ENCODE data around the gene SREBF1. TPM values are rescaled to one million over a fixed set of nuclear protein-coding genes. Genes with fewer than 3 reads are reported as not detected.

The SREBF1 gene
- total and polyA plus RNA-seq, 4 donors: 23.6 to 103 (median 24.4) TPM

DNA sequence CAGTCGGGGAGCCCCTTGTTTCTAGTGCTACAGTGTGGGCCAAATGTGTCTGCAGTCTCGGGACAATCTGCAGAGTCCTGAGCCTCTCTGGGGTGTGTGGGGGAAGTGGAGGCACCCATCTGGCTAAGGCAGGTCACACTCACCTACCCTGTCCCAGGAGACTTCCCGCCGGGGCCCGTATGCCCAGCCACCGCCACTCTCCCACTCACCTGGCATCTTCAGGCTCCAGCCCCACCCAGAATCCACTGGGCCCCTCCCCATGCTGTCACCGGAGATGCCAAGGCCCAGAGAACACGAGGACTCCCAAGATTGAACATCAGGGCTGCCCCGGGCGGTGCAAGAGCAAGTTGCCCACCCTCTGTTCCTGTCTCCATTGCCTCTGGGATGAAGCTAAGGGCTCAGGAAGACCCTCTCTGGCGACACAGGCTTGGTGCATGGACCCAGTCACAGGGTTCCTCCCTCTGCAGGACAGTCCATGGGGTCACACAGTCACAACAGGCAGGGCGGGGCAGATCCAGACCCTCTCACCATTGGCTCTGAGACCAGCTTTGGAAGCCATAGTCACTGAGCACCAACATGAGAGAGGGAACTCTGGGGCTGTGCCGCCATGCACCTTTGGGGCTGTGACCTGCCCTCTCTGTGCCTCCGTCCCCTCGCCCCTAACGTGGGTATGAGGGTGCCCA lies 38.1 kb downstream of the SREBF1 start:
- 86 to 88% methylated on average over 16 of the region's 16 CpGs for WGBS, 2 donors
- no peak for DNase-seq
- intact Hi-C loops (cut with DNase I): no loop called here
- Histone ChIP-seq H3K27me3 (ENCODE audit: control insufficient read depth in 1 of 2, insufficient read depth in 2 of 2, low read length in 1 of 2) (no peaks in the 10 kb centered on the region), H3K9me3 (ENCODE audit: control insufficient read depth, low read length) (no peaks in the 10 kb centered on the region), H3K4me3 (ENCODE audit: low read length in 2 of 2) (no peak overlapping the region), H3K27ac (ENCODE audit: low read depth in 1 of 2, low read length in 2 of 2) (no peak overlapping the region), H3K4me1 (ENCODE audit: control insufficient read depth in 1 of 2, insufficient read depth in 2 of 2, low read length in 2 of 2) (no peaks in the 10 kb centered on the region), H3K36me3 (ENCODE audit: control insufficient read depth in 1 of 2, insufficient read depth in 2 of 2, low read length in 1 of 2) (no peaks in the 10 kb centered on the region)
- no peak for ATAC-seq (ENCODE audit: low FRiP score)

DNA sequence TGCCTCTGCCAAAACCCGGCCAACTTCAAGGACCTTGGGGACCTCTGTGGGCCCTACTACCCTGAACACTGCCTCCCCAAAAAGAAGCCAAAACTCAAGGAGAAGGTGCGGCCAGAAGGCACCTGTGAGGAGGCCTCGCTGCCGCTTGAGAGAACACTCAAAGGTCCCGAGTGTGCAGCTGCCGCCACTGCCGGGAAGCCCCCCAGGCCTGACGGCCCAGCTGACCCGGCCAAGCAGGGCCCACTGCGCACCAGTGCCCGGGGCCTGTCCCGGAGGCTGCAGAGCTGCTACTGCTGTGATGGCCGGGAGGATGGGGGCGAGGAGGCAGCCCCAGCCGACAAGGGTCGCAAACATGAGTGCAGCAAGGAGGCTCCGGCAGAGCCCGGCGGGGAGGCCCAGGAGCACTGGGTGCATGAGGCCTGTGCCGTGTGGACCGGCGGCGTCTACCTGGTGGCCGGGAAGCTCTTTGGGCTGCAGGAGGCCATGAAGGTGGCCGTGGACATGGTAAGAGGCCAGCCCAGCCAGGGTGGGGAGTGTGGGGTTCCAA lies 38.7 kb downstream of the SREBF1 start:
- ATAC-seq (ENCODE audit: low FRiP score) (no peak), DNase-seq (no peak)
- Histone ChIP-seq H3K27ac (ENCODE audit: low read depth in 1 of 2, low read length in 2 of 2) (no peak overlapping the region), H3K9me3 (ENCODE audit: control insufficient read depth, low read length) (no peaks in the 10 kb centered on the region), H3K36me3 (ENCODE audit: control insufficient read depth in 1 of 2, insufficient read depth in 2 of 2, low read length in 1 of 2) (no peaks in the 10 kb centered on the region), H3K4me3 (ENCODE audit: low read length in 2 of 2) (no peak overlapping the region), H3K27me3 (ENCODE audit: control insufficient read depth in 1 of 2, insufficient read depth in 2 of 2, low read length in 1 of 2) (no peaks in the 10 kb centered on the region), H3K4me1 (ENCODE audit: control insufficient read depth in 1 of 2, insufficient read depth in 2 of 2, low read length in 2 of 2) (no peaks in the 10 kb centered on the region)
- 93% methylated on average over 25 of the region's 25 CpGs for WGBS, 2 donors
- intact Hi-C loops (cut with DNase I): no loop called here

DNA sequence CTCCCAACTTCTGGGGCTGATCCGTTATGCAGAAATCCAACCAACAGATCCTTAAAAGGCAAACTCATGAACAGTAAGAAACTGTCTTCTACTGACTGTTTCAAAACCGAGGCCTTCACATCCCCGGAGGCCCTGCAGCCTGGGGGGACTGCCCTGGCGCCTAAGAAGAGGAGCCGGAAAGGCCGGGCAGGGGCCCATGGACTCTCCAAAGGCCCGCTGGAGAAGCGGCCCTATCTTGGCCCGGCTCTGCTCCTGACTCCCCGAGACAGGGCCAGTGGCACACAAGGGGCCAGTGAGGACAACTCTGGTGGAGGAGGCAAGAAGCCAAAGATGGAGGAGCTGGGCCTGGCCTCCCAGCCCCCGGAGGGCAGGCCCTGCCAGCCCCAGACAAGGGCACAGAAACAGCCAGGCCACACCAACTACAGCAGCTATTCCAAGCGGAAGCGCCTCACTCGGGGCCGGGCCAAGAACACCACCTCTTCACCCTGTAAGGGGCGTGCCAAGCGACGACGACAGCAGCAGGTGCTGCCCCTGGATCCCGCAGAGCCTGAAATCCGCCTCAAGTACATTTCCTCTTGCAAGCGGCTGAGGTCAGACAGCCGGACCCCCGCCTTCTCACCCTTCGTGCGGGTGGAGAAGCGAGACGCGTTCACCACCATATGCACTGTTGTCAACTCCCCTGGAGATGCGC lies 39.5 kb downstream of the SREBF1 start:
- intact Hi-C loops (cut with DNase I): no loop called here

DNA sequence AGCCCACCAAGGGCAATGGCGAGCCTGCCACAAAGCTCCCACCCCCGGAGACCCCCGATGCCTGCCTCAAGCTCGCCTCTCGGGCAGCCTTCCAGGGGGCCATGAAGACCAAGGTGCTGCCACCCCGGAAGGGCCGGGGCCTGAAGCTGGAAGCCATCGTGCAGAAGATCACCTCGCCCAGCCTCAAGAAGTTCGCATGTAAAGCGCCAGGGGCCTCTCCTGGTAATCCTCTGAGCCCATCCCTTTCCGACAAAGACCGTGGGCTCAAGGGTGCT lies 40.1 kb downstream of the SREBF1 start:
- Histone ChIP-seq H3K36me3 (ENCODE audit: control insufficient read depth in 1 of 2, insufficient read depth in 2 of 2, low read length in 1 of 2) (no peaks in the 10 kb centered on the region), H3K27me3 (ENCODE audit: control insufficient read depth in 1 of 2, insufficient read depth in 2 of 2, low read length in 1 of 2) (no peaks in the 10 kb centered on the region), H3K9me3 (ENCODE audit: control insufficient read depth, low read length) (no peaks in the 10 kb centered on the region), H3K4me3 (ENCODE audit: low read length in 2 of 2) (no peak overlapping the region), H3K4me1 (ENCODE audit: control insufficient read depth in 1 of 2, insufficient read depth in 2 of 2, low read length in 2 of 2) (no peaks in the 10 kb centered on the region), H3K27ac (ENCODE audit: low read depth in 1 of 2, low read length in 2 of 2) (no peak overlapping the region)
- DNase-seq: no peak
- no peak for ATAC-seq (ENCODE audit: low FRiP score)
- intact Hi-C loops (cut with DNase I): no loop called here
- WGBS, 2 donors: 92 to 95% methylated on average over 13 of the region's 13 CpGs

More for the DNA sequence above, 39.5 kb downstream of the SREBF1 start:
- ATAC-seq (ENCODE audit: low FRiP score) (no peak), DNase-seq (no peak)
- Histone ChIP-seq H3K4me1 (ENCODE audit: control insufficient read depth in 1 of 2, insufficient read depth in 2 of 2, low read length in 2 of 2) (no peaks in the 10 kb centered on the region), H3K9me3 (ENCODE audit: control insufficient read depth, low read length) (no peaks in the 10 kb centered on the region), H3K27ac (ENCODE audit: low read depth in 1 of 2, low read length in 2 of 2) (no peak overlapping the region), H3K27me3 (ENCODE audit: control insufficient read depth in 1 of 2, insufficient read depth in 2 of 2, low read length in 1 of 2) (no peaks in the 10 kb centered on the region), H3K36me3 (ENCODE audit: control insufficient read depth in 1 of 2, insufficient read depth in 2 of 2, low read length in 1 of 2) (no peaks in the 10 kb centered on the region), H3K4me3 (ENCODE audit: low read length in 2 of 2) (no peak overlapping the region)
- 93 to 95% methylated on average over 29 to 30 of the region's 30 CpGs for WGBS, 2 donors

DNA sequence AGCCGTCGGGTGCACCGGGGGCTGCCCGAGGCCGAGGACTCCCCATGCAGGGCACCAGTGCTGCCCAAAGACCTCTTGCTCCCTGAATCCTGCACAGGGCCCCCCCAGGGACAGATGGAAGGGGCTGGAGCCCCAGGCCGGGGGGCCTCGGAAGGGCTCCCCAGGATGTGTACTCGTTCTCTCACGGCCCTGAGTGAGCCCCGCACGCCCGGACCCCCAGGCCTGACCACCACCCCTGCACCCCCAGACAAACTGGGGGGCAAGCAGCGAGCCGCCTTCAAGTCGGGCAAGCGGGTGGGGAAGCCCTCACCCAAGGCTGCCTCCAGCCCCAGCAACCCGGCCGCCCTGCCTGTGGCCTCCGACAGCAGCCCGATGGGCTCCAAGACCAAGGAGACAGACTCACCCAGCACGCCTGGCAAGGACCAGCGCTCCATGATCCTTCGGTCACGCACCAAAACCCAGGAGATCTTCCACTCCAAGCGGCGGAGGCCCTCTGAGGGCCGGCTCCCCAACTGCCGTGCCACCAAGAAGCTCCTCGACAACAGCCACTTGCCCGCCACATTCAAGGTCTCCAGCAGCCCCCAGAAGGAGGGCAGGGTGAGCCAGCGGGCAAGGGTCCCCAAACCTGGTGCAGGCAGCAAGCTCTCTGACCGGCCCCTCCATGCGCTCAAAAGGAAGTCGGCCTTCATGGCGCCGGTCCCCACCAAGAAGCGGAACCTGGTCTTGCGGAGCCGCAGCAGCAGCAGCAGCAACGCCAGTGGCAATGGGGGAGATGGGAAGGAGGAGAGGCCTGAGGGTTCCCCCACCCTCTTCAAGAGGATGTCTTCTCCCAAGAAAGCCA lies 40.6 kb downstream of the SREBF1 start:
- 96 to 98% methylated on average over 40 of the region's 40 CpGs for WGBS, 2 donors
- Histone ChIP-seq H3K4me3 (ENCODE audit: low read length in 2 of 2) (no peak overlapping the region), H3K4me1 (ENCODE audit: control insufficient read depth in 1 of 2, insufficient read depth in 2 of 2, low read length in 2 of 2) (no peaks in the 10 kb centered on the region), H3K36me3 (ENCODE audit: control insufficient read depth in 1 of 2, insufficient read depth in 2 of 2, low read length in 1 of 2) (no peaks in the 10 kb centered on the region), H3K9me3 (ENCODE audit: control insufficient read depth, low read length) (no peaks in the 10 kb centered on the region), H3K27ac (ENCODE audit: low read depth in 1 of 2, low read length in 2 of 2) (no peak overlapping the region), H3K27me3 (ENCODE audit: control insufficient read depth in 1 of 2, insufficient read depth in 2 of 2, low read length in 1 of 2) (no peaks in the 10 kb centered on the region)
- intact Hi-C loops (cut with DNase I): no loop called here
- DNase-seq (no peak), ATAC-seq (ENCODE audit: low FRiP score) (no peak)

DNA sequence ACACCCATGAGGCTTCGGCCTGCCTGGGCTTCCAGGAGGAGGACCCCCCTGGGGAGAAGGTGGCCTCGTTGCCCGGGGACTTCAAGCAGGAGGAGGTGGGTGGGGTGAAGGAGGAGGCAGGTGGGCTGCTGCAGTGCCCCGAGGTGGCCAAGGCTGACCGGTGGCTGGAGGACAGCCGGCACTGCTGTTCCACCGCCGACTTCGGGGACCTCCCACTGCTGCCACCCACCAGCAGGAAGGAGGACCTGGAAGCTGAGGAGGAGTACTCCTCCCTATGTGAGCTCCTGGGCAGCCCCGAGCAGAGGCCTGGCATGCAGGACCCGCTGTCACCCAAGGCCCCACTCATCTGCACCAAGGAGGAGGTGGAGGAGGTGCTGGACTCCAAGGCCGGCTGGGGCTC lies 41.5 kb downstream of the SREBF1 start:
- H3K4me3 ChIP-seq (ENCODE audit: low read length in 2 of 2): no peak overlapping the region
- no peak for DNase-seq
- intact Hi-C loops (cut with DNase I): no loop called here
- no peak overlapping the region for H3K27ac ChIP-seq (ENCODE audit: low read depth in 1 of 2, low read length in 2 of 2)
- ATAC-seq (ENCODE audit: low FRiP score): no peak
- H3K27me3 ChIP-seq (ENCODE audit: control insufficient read depth in 1 of 2, insufficient read depth in 2 of 2, low read length in 1 of 2): no peaks in the 10 kb centered on the region
- H3K4me1 ChIP-seq (ENCODE audit: control insufficient read depth in 1 of 2, insufficient read depth in 2 of 2, low read length in 2 of 2): no peaks in the 10 kb centered on the region
- WGBS, 2 donors: 90 to 92% methylated on average over 12 of the region's 12 CpGs
- H3K36me3 ChIP-seq (ENCODE audit: control insufficient read depth in 1 of 2, insufficient read depth in 2 of 2, low read length in 1 of 2): no peaks in the 10 kb centered on the region
- no peaks in the 10 kb centered on the region for H3K9me3 ChIP-seq (ENCODE audit: control insufficient read depth, low read length)

DNA sequence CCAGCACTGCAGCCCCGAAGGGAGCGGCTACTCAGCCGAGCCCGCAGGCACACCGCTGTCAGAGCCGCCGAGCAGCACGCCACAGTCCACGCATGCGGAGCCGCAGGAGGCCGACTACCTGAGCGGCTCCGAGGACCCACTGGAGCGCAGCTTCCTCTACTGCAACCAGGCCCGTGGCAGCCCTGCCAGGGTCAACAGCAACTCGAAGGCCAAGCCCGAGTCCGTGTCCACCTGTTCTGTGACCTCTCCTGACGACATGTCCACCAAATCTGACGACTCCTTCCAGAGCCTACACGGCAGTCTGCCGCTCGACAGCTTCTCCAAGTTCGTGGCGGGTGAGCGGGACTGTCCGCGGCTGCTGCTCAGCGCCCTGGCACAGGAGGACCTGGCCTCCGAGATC lies 42.4 kb downstream of the SREBF1 start:
- intact Hi-C loops (cut with DNase I): no loop called here
- H3K36me3 ChIP-seq (ENCODE audit: control insufficient read depth in 1 of 2, insufficient read depth in 2 of 2, low read length in 1 of 2): no peaks in the 10 kb centered on the region
- ATAC-seq (ENCODE audit: low FRiP score) (no peak), DNase-seq (no peak)
- H3K9me3 ChIP-seq (ENCODE audit: control insufficient read depth, low read length): no peaks in the 10 kb centered on the region
- no peak overlapping the region for H3K4me3 ChIP-seq (ENCODE audit: low read length in 2 of 2)
- no peaks in the 10 kb centered on the region for H3K4me1 ChIP-seq (ENCODE audit: control insufficient read depth in 1 of 2, insufficient read depth in 2 of 2, low read length in 2 of 2)
- H3K27ac ChIP-seq (ENCODE audit: low read depth in 1 of 2, low read length in 2 of 2): no peak overlapping the region
- H3K27me3 ChIP-seq (ENCODE audit: control insufficient read depth in 1 of 2, insufficient read depth in 2 of 2, low read length in 1 of 2): no peaks in the 10 kb centered on the region
- WGBS, 2 donors: 94 to 95% methylated on average over 31 of the region's 31 CpGs

DNA sequence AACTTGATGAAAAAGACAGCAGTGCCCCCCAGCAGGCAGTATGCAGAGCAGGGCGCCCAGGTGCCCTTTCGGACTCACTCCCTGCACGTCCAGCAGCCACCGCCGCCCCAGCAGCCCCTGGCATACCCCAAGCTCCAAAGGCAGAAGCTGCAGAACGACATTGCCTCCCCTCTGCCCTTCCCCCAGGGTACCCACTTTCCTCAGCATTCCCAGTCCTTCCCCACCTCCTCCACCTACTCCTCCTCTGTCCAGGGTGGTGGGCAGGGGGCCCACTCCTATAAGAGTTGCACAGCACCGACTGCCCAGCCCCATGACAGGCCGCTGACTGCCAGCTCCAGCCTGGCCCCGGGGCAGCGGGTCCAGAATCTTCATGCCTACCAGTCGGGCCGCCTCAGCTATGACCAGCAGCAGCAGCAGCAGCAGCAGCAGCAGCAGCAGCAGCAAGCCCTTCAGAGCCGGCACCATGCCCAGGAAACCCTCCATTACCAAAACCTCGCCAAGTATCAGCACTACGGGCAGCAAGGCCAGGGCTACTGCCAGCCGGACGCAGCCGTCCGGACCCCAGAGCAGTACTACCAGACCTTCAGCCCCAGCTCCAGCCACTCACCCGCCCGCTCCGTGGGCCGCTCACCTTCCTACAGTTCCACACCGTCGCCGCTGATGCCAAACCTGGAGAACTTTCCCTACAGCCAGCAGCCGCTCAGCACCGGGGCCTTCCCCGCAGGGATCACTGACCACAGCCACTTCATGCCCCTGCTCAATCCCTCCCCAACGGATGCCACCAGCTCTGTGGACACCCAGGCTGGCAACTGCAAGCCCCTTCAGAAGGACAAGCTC lies 43.2 kb downstream of the SREBF1 start:
- Histone ChIP-seq H3K9me3 (ENCODE audit: control insufficient read depth, low read length) (no peaks in the 10 kb centered on the region), H3K36me3 (ENCODE audit: control insufficient read depth in 1 of 2, insufficient read depth in 2 of 2, low read length in 1 of 2) (no peaks in the 10 kb centered on the region), H3K27me3 (ENCODE audit: control insufficient read depth in 1 of 2, insufficient read depth in 2 of 2, low read length in 1 of 2) (no peaks in the 10 kb centered on the region), H3K4me3 (ENCODE audit: low read length in 2 of 2) (no peak overlapping the region), H3K27ac (ENCODE audit: low read depth in 1 of 2, low read length in 2 of 2) (no peak overlapping the region), H3K4me1 (ENCODE audit: control insufficient read depth in 1 of 2, insufficient read depth in 2 of 2, low read length in 2 of 2) (no peaks in the 10 kb centered on the region)
- 91% methylated on average over 30 of the region's 30 CpGs for WGBS, 2 donors
- intact Hi-C loops (cut with DNase I): no loop called here
- DNase-seq: no peak
- no peak for ATAC-seq (ENCODE audit: low FRiP score)

All from aorta (tissue), 5 donors.